ENCODE results near the gene TTLL12. TPM values are rescaled to one million over a fixed set of nuclear protein-coding genes. Genes with fewer than 3 reads are reported as not detected.

The TTLL12 gene
- polyA plus RNA-seq, 1 experiment: 12.6 TPM

DNA sequence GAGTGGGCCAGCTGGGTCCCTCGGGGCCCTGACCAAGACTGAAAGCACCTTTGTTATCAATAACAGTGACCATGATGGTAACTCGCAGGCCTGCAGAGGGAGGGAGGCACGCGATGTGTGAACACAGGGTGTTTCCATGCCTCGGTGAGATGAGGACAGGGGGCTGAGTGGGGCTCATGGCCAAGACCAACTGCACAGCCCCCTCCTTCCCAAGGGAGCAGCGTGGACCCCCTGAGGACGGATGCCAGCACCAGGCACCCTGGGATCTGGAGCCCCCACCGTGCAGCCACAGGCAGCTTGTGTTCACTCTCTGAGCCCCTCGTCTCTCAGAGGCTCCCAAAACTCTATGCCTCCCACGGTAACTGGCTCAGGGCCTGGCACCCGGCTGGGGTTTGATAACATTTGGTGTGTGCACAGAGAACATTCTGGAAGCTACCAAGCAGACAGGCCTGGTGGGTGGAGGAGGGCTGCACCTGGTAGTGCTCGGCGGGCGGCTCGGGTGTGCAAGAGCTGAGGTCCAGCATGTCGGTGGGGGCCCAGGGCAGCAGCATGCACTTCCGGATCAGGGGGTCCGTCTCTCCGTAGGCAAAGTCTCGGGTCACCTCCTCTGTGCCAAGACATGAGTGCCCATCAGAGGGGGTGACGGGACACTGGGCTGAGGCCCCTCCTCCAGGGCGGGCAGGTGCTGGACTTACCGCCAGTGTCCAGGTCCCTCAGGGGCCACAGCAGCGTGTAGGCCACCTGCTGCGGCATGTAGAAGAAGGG lies 7.6 kb downstream of the TTLL12 start:
- ChIA-PET POLR2A (no interaction called here), CTCF (no interaction called here)
- H3K36me3 ChIP-seq (ENCODE audit: control insufficient read depth, insufficient read depth, low read length): peaks cover 18% of the 10 kb centered on the region
- DNase-seq (ENCODE audit: low read depth): no peak
- H3K4me3 ChIP-seq (ENCODE audit: low read depth, low read length): no peak overlapping the region
- H3K27me3 ChIP-seq (ENCODE audit: control insufficient read depth, insufficient read depth, low read length): no peaks in the 10 kb centered on the region
- TF ChIP-seq, protein P1, sequence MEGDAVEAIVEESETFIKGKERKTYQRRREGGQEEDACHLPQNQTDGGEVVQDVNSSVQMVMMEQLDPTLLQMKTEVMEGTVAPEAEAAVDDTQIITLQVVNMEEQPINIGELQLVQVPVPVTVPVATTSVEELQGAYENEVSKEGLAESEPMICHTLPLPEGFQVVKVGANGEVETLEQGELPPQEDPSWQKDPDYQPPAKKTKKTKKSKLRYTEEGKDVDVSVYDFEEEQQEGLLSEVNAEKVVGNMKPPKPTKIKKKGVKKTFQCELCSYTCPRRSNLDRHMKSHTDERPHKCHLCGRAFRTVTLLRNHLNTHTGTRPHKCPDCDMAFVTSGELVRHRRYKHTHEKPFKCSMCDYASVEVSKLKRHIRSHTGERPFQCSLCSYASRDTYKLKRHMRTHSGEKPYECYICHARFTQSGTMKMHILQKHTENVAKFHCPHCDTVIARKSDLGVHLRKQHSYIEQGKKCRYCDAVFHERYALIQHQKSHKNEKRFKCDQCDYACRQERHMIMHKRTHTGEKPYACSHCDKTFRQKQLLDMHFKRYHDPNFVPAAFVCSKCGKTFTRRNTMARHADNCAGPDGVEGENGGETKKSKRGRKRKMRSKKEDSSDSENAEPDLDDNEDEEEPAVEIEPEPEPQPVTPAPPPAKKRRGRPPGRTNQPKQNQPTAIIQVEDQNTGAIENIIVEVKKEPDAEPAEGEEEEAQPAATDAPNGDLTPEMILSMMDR (IDR thresholded peaks at IDR 0.05; ENCODE audit: insufficient read depth, low read depth, low read length): no peak

DNA sequence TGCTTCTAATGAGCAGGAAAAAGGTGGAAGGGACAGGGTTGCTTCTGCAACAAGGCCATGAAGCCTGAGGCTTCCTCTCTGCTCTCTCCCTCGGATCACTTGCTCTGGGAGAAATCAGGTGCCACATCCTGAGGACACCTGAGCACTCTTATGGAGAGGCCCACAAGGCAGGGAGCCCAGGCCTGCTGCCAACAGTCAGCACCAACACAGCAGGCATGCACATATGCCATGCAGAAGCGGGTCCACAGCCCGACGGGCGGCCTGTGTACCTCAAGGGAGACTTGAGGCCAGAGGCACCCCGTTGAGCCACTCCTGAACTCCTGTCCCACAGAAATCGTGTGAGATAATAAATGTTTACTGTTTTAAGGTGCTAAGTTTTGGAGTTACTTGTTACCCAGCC lies 9.5 kb downstream of the TTLL12 start:
- Histone ChIP-seq H3K36me3 (ENCODE audit: control insufficient read depth, insufficient read depth, low read length) (peaks cover 27% of the 10 kb centered on the region), H3K4me3 (ENCODE audit: low read depth, low read length) (no peak overlapping the region), H3K27me3 (ENCODE audit: control insufficient read depth, insufficient read depth, low read length) (no peaks in the 10 kb centered on the region)
- POLR2A ChIA-PET: no interaction called here
- DNase-seq (ENCODE audit: low read depth): no peak
- TF ChIP-seq, protein P1 (IDR thresholded peaks at IDR 0.05; ENCODE audit: insufficient read depth, low read depth, low read length): no peak
- CTCF ChIA-PET: no interaction called here

DNA sequence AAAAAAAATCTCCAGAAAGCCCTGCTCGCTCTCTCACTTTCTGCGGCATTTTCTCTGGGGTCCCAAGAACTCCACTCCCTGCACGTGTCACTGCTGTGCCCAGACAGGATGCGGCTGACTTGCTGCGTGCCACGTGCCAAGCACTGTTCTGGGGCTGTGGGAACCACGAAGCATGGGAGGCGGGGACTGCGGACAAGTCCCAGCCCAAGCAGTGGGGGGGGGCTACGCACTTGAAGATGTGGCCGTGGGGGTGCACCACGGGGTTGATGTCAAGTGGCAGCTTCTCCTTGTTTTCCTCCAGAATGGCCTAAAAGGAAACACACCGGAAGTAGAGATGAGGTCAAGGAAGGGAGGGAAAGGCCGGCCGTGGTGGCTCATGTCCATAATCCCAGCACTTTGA lies 10.8 kb downstream of the TTLL12 start:
- TF ChIP-seq, protein P1 (IDR thresholded peaks at IDR 0.05; ENCODE audit: insufficient read depth, low read depth, low read length): no peak
- no peaks in the 10 kb centered on the region for H3K27me3 ChIP-seq (ENCODE audit: control insufficient read depth, insufficient read depth, low read length)
- no peak for DNase-seq (ENCODE audit: low read depth)
- H3K4me3 ChIP-seq (ENCODE audit: low read depth, low read length): no peak overlapping the region
- H3K36me3 ChIP-seq (ENCODE audit: control insufficient read depth, insufficient read depth, low read length): peaks cover 28% of the 10 kb centered on the region
- POLR2A ChIA-PET: no interaction called here
- CTCF ChIA-PET: no interaction called here

DNA sequence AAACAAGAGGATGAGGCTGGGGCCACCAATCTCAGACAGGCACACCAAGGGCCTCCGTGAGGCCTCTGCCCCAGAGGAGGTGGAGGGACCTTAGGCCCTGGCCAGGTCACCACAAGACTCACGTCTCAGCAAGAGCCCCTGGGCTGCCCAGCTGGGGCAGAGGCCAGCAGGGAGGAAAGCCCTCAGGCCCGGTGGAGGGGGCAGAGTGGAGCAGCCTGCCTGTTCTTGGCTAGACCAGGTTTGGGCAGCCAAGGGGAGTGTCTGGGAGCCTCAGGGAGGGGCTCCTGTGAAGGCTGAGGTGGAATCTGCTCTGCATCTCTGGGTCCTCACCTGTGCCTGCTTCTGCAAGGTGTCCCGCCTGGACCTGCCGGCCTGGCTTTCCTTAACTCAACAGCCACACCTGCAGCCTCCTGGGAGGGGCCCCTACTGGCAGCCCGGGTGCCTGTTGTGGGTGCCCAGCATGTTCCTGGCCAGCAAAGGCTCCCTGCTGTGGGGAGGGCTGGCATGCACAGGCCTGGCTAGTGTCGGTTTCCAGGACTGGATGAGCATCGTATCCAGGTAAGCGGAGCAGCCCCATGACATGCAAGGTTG lies 11.9 kb downstream of the TTLL12 start:
- Histone ChIP-seq H3K4me3 (ENCODE audit: low read depth, low read length) (no peak overlapping the region), H3K36me3 (ENCODE audit: control insufficient read depth, insufficient read depth, low read length) (peaks cover 29% of the 10 kb centered on the region), H3K27me3 (ENCODE audit: control insufficient read depth, insufficient read depth, low read length) (no peaks in the 10 kb centered on the region)
- TF ChIP-seq, protein P1 (IDR thresholded peaks at IDR 0.05; ENCODE audit: insufficient read depth, low read depth, low read length): no peak
- ChIA-PET POLR2A (no interaction called here), CTCF (no interaction called here)
- DNase-seq (ENCODE audit: low read depth): no peak

DNA sequence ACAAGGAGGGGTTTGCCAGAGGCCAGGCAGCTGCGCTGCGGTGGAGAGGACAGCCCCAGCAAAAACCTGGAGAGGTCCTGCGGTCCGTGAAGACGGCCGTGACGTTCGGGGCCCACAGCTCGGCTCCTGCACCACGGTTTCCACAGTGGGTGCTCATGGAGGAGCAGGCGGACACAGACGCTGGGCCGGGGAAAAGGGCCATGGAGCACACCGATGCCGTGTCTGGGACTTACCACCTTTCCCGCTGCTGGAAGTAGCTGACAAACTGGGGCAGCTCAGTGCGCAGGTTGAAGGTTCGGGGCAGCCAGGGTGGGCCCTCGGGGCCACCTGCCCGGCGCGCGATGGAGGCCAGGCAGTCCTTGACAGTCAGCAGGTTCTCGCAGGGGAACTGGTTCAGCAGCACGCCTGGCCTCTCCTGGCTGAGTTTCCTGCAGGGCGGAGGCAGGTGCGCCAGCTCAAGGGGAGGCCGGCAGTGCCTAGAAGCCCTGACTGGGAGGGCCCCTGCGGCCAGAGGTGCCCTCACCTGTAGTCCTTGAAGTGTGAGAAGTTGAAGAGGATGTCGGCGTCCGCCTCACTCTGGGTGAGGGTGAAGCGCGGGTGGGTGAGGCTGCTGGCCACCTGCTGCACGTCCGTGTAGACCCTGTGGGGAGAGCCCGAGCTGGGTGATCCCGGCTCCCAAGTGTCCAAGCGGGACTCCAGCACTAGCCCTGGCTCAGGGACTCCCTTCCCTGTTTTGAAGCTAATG lies 12.8 kb downstream of the TTLL12 start:
- ChIA-PET CTCF (interaction anchor here (1.1 kb wide), 1 partner anchor 8 kb away, joined by 3 read pairs; no protein-coding TSS in a partner anchor), POLR2A (no interaction called here)
- no peak for DNase-seq (ENCODE audit: low read depth)
- Histone ChIP-seq H3K4me3 (ENCODE audit: low read depth, low read length) (no peak overlapping the region), H3K27me3 (ENCODE audit: control insufficient read depth, insufficient read depth, low read length) (no peaks in the 10 kb centered on the region), H3K36me3 (ENCODE audit: control insufficient read depth, insufficient read depth, low read length) (peaks cover 29% of the 10 kb centered on the region)
- TF ChIP-seq, protein P1 (IDR thresholded peaks at IDR 0.05; ENCODE audit: insufficient read depth, low read depth, low read length): no peak
